Fibroblast of gingiva (primary cell): ENCODE data around the gene SCN9A.
A peak's percentile ranks its signal among the peaks of the same experiment; 100 is the strongest.
"Not testable (repeated sequence)": the region's sequence is repeated elsewhere in the genome, so short reads cannot be mapped to it uniquely, and the experiment has no call there.

Source experiments
- DNase-seq: peaks from one replicate; pipeline ENCODE4 v3.0.0-alpha.2; 2011; ENCODE audit warnings: low read depth

The SCN9A gene

DNA sequence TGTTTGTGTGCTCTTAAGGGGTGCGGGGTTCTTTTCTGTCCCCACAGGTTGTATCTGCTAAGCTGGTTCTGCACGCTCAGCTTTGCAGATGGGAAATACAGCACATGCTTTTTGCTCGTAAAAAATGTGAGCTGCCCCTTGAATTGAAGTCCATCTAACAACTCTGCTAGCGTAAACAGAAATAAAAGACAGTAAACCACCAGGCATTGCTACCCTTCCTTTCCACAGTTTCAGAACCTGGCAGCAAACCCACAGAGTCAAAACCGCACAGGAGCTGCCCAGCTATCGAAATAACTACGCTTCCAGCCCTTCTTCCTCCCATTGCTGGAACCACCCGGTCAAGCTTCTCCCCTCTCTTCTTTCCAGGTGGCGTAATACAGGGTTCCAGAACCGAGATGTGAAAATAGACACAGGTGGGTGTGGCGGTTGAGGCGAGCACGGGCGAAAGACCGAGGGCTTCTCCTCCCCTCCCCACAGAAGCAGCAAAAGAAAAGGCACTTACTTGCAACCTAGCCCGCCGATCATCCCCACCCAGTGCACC lies 479 bp downstream of the SCN9A start:
- peak; percentile 11 for DNase-seq

DNA sequence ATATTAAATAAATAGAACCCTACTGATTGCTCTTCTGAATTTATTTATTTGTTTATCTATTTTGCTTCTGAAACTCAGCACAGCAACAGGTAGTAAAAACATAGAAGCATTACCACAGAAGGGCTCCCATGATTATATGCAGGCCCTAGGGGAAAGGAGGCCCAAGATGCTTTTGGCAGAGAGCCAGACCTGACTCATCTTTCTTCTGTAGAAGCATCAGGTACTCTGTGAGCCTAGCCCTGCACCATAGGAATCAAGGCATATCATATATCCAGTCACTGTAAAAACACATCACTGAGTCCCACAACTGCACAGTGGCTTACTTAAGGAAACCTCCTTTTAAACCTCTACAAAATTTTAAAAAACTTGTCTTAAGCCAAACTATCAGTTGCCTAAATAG lies 1.8 kb downstream of the SCN9A start:
- peak; percentile 41 for DNase-seq

DNA sequence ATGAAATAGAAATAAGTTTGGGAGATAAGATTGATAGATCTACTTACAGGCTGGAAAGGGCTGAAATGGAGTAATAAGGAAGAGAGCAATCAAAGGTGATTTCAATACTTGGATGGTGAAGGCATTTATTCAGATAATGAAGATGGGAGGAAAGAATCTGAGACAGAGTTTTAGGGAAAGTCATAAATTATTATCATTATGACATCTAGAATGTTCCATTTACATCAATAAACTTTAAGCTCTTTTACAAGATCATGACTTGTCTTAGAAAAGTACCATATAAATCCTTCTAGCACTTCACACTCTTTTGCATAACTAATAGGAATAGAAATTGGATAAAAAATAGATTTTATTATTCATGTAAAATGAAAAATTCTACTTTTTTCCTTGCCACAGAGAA lies 2.2 kb downstream of the SCN9A start:
- DNase-seq, result no peak

DNA sequence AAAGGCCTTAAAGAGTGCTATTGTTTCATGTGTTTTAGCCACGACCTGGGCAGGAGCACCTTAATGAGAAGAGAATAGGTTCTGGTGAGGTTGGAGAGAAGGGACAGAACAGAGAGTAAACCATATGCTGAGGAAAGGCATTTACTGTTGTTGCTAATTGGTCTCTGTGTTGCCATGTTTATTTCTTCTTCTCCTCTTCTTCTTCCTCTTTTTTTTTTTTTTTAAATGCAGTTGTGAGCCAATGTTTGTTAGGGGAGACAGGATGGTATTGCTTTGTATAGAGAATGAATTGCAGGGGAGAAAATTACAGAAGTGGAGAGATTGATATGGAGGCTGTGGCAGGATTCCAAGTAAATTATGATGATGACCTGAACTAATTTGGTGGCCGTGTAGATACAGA lies 2.6 kb downstream of the SCN9A start:
- DNase-seq, result no peak

DNA sequence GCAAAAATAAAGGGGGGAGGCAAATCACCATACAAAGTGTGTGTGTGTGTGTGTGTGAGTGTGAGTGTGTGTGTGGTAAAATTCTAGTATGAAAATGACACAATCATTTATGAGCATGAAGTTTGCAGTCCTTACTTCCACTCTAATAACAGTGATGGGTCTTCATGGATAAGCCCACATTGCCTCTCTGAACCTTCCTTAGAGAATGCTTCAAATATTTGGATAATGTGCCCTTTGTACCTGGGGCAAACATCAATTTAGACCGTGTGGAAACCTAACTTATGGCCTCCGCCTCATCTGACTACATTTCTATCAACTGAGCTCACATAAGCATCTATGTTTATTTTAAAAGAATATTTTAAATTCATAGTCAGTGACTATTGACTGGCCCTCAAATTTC lies 3.7 kb downstream of the SCN9A start:
- no peak for DNase-seq

DNA sequence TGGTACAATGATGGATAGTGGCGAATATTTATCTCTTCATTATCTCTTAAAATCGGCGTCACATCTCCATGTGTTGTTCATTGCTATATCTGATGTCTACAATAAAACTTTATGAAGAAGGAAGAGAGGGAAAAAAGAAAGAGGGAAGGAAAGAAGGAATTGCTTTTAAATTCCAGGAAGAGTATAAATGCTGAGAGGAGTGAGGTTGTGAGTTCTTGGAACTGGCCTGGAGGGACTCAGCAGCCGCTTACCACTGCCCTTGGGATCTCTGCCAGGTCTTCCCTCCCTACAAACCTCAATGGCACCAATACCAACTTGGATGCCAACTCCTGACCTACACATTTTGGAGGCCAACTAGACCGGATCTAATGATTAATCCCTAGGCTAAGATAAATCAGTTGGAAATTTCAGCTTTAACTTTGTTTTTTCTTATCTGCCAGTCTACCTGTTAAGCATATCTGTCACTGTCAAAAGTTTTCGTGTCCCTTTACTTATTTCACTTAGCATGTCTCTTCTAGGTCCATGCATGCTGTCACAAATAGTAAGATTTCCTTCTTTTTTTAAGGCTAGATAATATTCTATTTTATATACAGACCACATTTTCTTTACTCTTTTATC lies 9.8 kb downstream of the SCN9A start:
- DNase-seq, result no peak

DNA sequence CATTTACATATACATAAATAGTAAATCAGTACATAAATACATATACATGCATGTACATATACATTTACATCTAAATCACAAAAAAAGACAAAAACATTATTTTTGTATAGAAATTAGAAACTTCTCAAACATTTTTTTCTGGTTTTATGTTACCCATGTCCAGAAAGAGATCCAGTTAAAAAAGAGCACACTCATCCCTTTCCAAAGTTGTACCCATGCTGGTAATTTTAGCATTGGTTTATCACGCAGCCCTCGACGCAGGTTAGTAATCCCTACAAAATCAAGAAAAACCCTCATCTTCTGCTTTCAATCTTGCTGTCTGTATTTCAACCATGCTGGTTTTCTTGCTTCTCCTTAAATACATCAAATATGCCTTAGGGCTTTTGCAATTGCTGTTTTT lies 10.5 kb downstream of the SCN9A start:
- no peak for DNase-seq

DNA sequence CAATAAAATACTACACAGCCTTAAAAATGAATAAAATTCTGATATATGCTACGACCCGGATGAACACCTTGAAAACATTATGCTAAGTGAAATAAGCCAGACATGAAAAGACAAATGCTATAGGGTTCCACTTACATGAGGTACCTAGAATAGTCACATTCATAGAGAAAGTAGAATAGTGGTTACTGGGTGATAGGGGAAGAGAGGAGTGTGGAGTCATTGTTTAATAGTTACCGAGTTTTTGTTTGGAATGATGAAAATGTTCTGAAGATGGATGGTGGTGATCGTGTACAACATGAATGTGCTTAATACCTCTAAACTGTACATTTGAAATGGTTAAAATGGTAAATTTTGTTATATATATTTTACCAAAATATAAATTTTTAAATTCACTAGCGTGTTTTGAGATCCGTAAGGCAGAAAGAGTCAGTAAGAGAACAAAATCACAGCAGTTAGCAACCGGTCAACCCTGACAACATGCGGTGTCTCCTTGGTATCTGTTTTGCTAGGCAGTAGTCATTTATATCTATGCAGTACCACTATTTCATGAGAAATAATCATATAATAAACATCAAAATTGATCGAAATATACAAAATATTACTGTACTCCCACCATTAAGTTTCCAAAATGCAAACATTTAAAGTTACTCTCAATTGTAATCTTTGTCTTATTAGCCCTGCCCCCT lies 11.1 kb downstream of the SCN9A start:
- DNase-seq, result no peak

DNA sequence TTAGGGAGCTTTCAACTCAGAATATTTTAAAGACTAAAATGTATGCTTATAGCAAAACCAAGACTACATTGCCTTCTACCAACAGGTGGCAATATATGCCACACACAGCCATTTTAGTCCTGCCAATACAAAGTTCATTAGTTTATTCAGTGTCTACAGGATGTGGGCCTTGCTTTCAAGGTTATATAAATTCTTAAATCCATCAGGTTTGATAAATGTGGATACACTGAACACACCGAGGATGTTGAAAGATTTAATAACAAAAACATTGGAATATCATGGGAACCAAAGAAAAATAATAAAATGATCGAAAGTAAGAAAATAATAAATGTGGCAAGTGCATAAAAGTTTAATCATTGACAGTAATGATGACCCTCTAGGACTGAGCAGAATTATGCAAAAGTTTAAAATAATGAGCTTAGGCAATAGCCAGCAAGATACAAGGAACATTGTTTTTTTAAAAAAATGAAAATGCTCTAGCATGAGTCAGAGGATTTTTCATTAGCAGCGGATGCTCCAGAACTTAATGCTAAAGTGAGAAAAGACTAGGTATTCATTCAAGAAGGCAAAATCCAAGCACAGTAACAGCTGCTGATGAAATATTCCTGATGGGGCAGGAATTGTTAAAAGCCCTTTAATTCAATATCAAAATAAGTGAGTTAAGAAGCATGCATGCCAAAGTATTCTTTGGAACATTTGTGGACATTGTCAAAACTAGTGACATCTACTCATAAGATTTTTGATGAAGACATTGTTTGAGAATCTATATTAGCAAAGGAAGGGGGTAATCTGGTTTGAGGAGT lies 14.2 kb downstream of the SCN9A start:
- peak; percentile 52 for DNase-seq

DNA sequence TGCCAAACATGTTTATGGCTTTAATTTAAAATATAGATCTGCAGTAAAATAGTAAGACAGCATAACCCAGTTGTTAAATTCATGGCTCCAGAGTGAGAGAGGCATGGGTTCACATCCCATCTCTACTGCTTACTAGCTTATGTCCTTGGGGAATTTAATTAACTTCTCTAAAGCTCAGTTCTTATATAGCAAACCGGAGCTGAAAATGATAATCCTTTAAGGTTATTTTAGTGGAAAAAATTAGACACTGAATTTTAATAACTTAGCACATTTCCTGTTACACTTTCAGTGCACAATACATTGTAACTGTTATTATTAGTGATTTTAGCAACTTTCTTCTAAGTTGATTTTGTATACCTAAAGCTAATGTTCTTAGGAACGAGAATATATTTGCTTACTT lies 14.8 kb downstream of the SCN9A start:
- no peak for DNase-seq

DNA sequence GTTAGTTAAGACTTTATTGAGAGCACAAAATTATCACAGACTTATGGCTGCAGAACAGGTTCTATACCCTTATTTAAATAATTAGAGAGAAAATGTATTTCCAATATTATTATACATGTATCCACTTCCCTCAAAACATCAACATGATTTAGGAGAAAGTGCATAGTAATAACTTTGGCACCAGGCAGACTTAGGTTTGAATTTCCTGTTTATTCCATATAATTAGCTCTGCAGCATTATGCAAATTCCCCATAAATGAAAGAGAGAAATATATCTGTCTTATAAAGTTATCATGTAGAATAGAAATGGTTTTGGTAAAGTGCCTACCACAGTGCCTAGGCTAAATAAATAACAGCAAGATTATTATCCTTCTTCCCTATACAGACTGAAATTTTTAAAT lies 15.3 kb downstream of the SCN9A start:
- no peak for DNase-seq

DNA sequence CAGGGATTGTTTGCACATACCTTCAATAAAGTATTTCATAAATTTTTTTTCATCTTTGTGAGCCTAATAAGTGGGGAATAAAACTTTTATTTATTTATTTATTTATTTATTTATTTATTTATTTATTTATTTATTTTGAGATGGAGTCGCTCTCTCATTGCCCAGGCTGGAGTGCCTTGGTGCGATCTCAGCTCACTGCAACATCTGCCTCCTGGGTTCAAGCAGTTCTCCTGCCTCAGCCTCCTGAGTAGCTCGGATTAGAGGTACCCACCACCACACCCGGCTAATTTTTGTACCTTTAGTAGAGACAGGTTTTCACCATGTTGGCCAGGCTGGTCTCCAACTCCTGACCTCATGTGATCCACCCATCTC lies 17.8 kb downstream of the SCN9A start:
- DNase-seq, result not testable (repeated sequence)

DNA sequence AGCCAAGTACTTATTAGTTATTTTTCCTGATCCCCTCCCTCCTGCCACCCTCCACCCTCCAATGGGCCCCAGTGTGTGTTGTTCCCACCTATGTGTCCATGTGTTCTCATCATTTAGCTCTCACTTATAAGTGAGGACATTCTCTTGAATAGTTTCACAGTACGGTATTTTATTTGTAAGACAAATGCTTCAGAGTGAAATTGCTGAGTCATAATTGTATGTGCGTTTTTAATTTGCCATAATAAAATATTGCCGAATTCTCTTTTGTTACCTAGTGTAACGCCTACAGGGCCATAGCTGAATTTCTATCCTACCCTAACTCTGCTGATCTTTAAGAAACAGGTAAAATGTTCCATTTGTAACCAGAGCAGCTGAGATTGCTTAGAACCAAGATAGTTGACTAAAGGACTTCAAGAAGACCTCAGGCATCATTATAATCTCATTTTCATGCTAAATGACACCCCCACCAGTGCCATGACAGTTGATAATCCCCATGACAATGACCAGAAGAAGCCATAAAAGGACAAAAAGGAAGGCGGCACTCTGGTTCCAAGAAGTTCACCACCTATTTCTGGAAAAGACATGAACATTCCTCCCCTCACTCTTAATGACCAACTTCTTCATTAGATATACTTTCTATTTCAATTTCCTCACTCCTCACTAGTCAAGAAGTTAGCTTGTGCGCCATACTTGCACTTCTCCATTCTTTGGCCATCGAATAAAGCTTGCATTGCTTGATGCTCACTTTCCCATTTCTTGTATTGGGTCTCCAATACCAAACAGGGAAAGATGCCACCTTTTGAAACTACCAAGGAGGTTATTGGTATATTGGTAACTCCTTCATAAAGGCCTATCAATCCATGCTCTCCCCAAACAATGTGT lies 18.4 kb downstream of the SCN9A start:
- no peak for DNase-seq

DNA sequence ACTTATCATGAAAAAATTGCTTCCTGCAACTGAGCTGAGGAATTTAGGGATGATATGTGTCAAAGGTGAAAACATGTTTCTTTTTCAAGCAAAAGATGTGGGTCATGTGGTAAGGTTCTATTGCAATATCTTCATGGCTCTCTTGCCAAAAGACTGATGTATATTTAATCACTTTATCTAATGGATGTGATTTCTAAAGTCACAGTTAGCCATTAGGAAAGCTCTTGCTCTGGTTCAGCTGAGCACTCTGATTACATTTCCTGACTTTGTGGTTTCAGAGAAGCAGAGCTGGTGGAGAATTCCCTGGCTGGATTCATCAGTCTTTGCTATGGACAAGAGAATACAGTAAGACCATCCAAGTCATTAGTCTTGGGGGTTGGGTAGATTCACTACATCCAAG lies 24.4 kb downstream of the SCN9A start:
- DNase-seq, result peak; percentile 53

DNA sequence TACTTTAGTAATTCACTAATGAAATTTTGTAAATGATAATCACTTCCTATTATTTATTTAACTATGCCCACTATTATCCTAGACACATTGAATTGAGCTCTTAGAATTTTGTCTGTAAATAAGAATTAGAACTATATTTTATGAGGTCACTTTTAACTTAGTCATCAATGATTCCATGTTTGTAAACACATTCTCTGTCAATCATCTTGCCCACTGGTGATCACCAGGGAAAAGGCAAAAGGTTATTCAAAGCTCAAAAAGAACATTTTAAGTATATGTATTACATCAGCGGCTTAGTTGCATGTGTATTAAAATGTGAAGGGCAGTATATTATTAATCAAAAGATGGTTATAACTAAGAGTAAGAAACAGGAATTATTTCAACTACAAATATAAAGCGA lies 25.2 kb downstream of the SCN9A start:
- no peak for DNase-seq

DNA sequence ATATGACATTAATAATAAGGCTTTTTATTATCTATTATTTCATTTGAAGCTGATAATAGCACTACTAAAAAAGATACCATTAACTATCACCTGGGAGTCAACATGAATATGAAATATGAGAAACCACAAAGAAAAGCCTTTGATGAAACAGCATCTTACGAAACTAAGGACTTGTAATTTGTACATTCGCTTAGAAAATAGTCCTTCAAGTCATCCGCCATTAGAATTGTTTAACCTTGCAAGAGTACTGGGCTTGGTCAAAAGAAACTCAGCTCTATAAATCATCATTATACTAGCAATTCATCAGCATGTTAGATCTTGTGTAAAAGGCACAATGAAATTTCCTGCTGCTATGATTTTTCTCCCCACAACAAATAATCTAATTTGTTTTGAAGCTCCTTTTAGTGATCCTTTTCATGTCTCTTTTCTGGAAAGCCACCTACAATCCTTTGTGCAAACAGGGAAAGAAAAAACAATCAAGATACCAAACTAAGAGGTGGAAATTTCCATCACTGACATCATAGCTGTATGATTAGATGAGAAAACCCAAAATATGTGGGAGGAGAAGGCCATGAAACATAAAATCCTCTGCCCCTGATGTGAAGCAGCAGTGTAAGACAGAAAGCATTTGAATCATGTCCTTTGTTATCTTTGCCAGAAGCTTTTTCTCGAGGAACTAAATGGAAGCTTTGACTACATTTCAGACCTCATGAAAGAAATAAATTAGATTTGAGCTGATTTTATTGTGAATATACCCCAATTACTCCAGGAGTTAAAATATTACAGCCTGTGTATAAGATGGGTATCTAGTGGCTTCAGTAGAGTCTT lies 31.2 kb downstream of the SCN9A start:
- DNase-seq, result peak; percentile 34

DNA sequence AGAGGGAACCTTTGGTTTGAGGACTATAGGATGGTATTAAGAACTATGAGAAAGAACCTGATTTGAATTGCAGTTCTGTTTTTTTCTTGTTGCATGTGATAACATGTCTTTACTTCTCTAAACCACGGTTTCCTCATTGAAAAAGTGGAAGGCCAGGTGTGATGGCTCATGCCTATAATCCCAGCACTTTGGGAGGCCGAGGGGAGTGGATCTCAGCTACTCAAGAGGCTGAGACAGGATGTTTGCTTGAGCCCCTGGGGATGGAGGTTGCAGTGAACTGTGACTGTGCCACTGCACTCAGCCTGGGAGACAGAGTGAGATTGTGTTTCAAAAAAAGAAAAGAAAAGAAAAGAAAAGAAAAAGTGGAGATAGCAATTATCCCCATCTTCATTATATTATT lies 32.3 kb downstream of the SCN9A start:
- DNase-seq, result no peak

DNA sequence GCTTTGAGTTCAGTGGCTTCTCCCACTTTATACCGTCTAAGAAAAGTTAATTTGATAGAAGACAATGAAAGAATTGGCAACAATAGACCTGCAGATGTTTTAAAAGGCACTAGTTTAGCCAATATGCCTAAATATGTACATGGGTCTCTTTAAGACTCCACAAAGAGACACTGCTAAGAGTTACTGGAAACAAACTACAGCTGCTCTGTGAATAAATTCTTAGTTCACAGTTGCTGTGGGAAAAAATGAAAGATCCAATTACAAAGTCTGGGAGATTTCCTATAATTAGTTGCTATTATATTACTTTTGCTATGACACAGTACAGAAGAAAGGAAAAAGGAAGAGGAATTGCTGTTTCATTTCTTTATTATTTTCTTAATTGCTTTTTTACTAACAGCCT lies 34.3 kb downstream of the SCN9A start:
- DNase-seq, result no peak

DNA sequence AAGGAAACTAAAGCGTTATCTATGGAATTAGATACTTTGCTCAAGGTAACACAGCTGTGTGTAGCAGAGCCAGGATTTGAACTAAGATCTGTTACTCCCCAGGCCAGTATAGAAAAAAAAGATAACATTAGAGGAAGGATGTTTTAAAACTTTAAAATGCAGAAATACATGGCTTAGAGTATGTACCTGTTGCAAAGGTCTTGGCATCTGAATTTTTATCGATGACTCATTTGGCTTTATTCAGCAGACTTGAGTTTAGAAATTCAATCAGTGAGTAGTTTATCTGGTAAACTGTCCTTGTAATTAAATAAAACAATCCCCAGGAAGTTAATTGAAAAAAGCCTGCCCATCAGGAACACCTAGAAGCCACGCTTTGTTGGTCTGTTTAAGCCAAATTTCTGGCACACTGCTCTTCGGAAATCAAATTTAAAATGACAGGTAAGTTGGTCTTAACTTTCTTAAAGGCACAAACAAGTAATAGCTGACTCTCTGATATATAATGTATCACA lies 36.9 kb downstream of the SCN9A start:
- no peak for DNase-seq

DNA sequence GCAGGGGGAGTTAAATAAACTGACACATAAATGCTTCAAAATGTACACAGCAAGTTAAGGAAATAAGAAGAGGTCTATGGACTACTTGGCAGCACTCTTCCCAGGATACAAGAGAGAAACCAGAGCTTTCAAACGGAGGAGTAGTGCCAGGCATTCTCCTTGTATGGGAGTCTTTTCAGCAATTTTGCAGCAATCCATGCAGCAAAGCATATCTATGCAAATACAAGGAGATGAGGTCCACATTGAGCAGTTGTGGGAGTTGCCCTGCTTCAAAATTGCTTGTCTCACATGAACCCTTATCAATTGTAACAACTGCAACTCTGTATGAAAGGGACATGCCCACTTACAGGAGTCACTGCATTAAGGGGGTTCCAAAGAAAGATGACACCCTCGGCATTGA lies 37.8 kb downstream of the SCN9A start:
- DNase-seq, result peak; percentile 12

DNA sequence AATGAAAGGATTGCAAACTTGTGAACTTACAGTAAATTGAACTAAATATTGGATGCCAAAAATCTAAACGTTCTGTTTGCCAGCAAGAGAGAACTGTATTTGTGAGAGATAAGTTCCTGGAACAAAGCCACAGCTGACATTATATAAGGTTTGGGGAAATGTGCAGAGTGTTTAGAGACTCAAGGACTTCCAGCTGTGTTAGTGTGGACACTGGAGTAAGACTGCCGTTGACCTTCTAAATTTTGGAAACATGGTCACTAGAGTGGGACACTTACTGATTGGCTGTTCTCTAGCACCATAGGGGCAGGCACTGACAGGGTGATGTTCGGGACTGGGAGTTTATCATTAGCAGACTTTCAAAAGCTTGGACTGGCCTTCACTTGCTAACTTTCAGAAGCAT lies 40.5 kb downstream of the SCN9A start:
- no peak for DNase-seq
